ENCODE results near the gene SHE.

SHE gene

GRCh38 chr1:154503898-154504297 lies 1.7 kb upstream of the SHE start:
- TF ChIP-seq POLR2A (IDR thresholded peaks at IDR 0.05; ENCODE audit: low read depth, low read length) (no peak), POLR2AphosphoS5 (IDR thresholded peaks at IDR 0.05; ENCODE audit: low read depth, low read length) (no peak), TAF1 (IDR thresholded peaks at IDR 0.05; ENCODE audit: borderline replicate concordance, low read depth, low read length) (no peak)
- no peak for DNase-seq (ENCODE audit: insufficient read length)
- FAIRE-seq = no peak

DNA sequence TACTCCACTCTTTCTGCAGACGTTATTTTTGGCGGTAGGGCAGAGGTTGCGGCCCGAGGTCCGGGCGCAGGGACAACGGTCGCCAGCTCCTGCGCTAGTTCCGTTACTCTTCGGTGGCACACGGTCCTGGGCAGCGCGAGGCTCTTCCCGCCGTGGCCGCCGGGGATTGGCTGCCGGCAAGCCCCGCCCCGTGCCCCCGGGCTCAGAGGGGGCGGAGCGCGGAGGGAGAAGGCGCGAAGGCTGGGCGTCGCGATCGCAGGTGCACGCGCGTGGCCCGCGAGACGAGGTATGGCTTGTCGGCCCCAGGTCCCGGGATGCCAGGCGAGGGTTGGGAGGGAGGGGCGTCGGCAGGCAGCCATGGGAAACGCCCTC lies 518 bp upstream of the SHE start:
- DNase-seq (ENCODE audit: insufficient read length) (no peak), FAIRE-seq (no peak)
- TF ChIP-seq TAF1 (IDR thresholded peaks at IDR 0.05; ENCODE audit: borderline replicate concordance, low read depth, low read length) = no peak
- no peak for TF ChIP-seq POLR2A (IDR thresholded peaks at IDR 0.05; ENCODE audit: low read depth, low read length)
- no peak for TF ChIP-seq POLR2AphosphoS5 (IDR thresholded peaks at IDR 0.05; ENCODE audit: low read depth, low read length)

DNA sequence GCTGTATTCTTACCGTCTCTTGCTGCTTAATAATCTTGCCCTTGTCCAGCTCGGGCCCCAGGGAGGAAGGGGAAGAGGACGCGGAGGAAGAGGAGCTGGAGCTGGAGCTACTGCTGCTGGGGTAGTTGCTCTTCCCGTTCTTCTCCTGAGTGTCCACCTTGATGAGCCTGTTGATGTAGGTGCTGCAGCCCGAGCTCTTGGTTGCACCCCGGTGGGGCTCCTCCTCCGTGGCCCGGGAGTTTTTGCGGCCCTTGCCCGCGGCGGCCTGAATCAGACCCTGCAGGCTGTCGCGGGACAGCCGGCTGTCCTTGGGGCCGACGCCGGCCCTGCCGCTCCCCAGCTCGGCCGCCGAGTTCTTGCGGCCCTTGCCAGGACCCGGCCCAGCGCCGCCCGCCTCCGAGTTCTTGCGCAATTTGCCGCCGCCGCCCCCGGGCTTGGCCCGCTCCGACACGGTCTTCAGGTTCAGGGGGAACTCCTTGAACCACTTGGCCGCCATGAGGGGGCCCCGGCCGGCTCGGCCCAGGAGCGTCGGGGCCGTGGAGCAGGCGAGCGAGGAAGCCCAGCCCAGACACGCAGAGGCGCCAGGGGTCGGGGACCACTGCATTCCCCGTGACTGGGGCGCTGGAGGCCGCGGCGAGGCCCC lies 668 bp downstream of the SHE start:
- no peak for DNase-seq (ENCODE audit: insufficient read length)
- no peak for TF ChIP-seq POLR2A (IDR thresholded peaks at IDR 0.05; ENCODE audit: low read depth, low read length)
- no peak for TF ChIP-seq POLR2AphosphoS5 (IDR thresholded peaks at IDR 0.05; ENCODE audit: low read depth, low read length)
- TF ChIP-seq TAF1 (IDR thresholded peaks at IDR 0.05; ENCODE audit: borderline replicate concordance, low read depth, low read length) = no peak
- FAIRE-seq = no peak

GRCh38 chr1:154500533-154500932 lies 1.7 kb downstream of the SHE start:
- FAIRE-seq (no peak), DNase-seq (ENCODE audit: insufficient read length) (no peak)
- no peak for TF ChIP-seq POLR2AphosphoS5 (IDR thresholded peaks at IDR 0.05; ENCODE audit: low read depth, low read length)
- no peak for TF ChIP-seq TAF1 (IDR thresholded peaks at IDR 0.05; ENCODE audit: borderline replicate concordance, low read depth, low read length)
- no peak for TF ChIP-seq POLR2A (IDR thresholded peaks at IDR 0.05; ENCODE audit: low read depth, low read length)

DNA sequence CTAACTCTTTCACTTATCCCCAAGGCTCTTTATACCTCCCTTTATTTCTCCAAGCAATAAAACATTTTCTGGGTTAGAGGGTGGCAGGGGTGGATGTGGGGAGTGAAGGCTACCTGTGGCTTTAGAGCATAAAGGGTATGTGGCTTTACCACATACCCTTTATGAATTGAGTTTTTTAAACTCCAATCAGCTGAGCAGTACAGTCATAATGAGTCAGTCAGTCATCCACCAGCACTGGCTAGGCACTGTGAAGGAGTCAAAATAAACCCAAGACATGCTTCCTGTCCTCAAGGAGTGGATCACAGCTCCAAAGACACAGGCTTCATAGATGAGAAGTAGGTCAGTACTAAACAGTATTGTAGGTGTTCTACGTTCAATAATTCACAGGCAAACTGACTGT lies 2.8 kb downstream of the SHE start:
- TF ChIP-seq POLR2AphosphoS5 (IDR thresholded peaks at IDR 0.05; ENCODE audit: low read depth, low read length) (no peak), POLR2A (IDR thresholded peaks at IDR 0.05; ENCODE audit: low read depth, low read length) (no peak), TAF1 (IDR thresholded peaks at IDR 0.05; ENCODE audit: borderline replicate concordance, low read depth, low read length) (no peak)
- DNase-seq (ENCODE audit: insufficient read length) = no peak
- peak; percentile 42 for FAIRE-seq

DNA sequence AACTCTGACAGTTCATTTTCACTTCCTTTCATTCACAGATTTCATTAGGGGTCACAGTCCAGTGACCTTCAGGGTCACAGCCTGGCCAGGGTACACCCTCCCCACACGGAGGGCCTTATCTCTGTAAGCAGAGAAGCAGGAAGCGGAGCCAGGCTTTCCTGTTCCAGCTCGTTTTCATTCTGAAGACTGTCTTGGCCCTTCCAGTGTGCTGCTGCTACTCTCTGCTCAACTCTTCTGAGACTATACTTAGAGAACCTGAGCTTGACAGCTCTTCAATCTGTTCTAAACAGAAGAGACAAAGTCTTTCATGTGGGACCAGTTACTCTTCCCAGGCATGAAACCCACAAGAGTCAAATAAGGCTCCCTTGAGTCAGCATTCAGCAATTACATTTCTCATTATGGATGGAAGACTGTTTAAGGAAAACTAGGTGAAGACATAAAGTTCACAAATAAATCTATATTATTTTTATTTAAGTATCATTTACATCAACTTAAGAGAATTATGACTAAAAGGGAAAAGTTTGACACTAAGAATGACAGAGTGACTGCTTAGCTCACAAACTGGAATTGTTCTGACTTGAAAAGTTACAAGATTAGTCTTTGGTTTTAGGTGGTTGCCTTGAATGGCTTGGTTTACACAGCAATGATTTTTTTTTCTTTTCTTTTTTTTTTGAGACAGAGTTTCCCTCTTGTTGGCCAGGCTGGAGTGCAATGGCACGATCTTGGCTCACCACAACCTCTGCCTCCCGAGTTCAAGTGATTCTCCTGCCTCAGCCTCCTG lies 5.0 kb downstream of the SHE start:
- TF ChIP-seq POLR2AphosphoS5 (IDR thresholded peaks at IDR 0.05; ENCODE audit: low read depth, low read length) (no peak), POLR2A (IDR thresholded peaks at IDR 0.05; ENCODE audit: low read depth, low read length) (no peak), TAF1 (IDR thresholded peaks at IDR 0.05; ENCODE audit: borderline replicate concordance, low read depth, low read length) (no peak)
- peak; percentile 85 for FAIRE-seq
- no peak for DNase-seq (ENCODE audit: insufficient read length)

GRCh38 chr1:154496383-154496782 lies 5.8 kb downstream of the SHE start:
- DNase-seq (ENCODE audit: insufficient read length) = no peak
- TF ChIP-seq POLR2AphosphoS5 (IDR thresholded peaks at IDR 0.05; ENCODE audit: low read depth, low read length) = no peak
- TF ChIP-seq TAF1 (IDR thresholded peaks at IDR 0.05; ENCODE audit: borderline replicate concordance, low read depth, low read length) = no peak
- TF ChIP-seq POLR2A (IDR thresholded peaks at IDR 0.05; ENCODE audit: low read depth, low read length) = no peak
- FAIRE-seq = no peak

DNA sequence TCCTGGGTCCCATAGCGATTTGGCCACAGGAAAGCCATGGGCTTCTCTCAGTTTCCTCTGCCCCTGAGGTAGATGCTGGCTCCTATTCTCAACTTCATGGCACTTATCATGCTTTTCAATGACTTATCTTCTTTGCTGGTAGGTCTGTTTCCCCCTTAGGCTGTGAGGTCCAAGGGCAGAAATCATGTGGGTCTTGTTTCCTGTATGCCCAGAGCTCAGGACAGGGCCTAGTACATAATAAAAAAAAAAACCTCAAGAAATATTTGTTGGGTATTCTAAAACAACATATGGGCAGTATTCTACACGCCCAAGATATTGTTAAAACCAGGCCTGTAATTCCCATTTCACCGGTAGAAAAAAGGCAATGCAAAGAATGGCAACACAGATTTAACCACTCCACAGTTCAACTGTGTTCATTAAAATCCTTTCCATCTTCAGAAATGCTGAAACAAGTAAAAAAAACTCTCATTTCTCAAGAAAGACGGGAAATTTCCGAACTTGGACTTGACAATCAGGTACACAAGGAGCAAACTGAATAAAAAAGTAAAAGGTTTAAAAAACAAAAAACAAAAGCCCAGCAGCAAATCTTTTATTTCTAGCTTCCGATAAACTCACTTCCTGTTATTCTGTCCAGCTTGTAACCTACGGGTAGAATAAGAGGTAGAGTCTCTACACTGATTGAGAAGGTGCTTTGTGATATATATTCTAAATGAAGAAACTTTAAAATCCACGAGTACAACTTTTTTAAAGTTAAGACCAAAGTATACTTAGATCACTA lies 6.5 kb downstream of the SHE start:
- FAIRE-seq = no peak
- no peak for TF ChIP-seq TAF1 (IDR thresholded peaks at IDR 0.05; ENCODE audit: borderline replicate concordance, low read depth, low read length)
- no peak for TF ChIP-seq POLR2AphosphoS5 (IDR thresholded peaks at IDR 0.05; ENCODE audit: low read depth, low read length)
- TF ChIP-seq POLR2A (IDR thresholded peaks at IDR 0.05; ENCODE audit: low read depth, low read length) = no peak

DNA sequence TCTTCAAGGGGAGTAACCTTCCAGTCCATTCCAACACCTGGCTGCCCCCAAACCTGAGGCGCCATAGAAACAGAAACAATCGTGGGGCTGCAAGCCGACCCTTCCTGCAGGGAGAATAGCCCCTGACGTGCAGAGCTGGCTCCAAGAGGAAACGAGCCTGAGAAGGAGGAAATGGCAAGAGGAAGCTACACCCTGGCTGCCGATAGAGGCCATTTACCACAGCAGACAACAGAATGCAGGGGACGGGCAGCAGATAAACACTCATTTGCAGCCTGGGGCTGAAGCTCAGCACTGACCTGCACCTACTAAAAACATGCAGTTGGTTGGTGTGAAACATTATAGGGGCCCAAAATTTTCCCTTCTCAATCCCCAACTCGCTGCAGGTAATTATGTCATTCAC lies 8.9 kb downstream of the SHE start:
- no peak for TF ChIP-seq POLR2AphosphoS5 (IDR thresholded peaks at IDR 0.05; ENCODE audit: low read depth, low read length)
- TF ChIP-seq TAF1 (IDR thresholded peaks at IDR 0.05; ENCODE audit: borderline replicate concordance, low read depth, low read length) = no peak
- no peak for TF ChIP-seq POLR2A (IDR thresholded peaks at IDR 0.05; ENCODE audit: low read depth, low read length)
- DNase-seq (ENCODE audit: insufficient read length) (no peak), FAIRE-seq (peak; percentile 91)

More for the DNA sequence above, 6.5 kb downstream of the SHE start:
- no peak for DNase-seq (ENCODE audit: insufficient read length)

DNA sequence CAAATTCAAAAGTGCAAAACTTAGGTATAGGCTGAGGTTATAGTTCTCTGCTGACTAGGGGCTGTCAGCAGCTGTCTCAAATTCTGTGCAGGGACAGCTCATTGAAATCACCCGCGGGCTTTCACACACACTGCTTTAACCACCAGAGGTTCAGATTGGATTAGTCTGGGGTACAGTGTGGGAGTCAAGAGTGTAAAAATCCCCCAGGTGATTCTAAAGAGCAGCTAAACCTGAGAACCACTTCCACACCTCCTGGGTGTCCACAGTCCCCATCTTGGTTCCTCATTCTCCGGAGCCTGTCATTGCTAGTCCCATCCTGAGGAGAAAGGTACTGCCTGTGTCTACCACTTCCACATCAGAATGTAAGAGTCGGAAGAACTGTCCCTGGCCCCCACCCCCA lies 10.1 kb downstream of the SHE start:
- DNase-seq (ENCODE audit: insufficient read length) (no peak), FAIRE-seq (peak; percentile 30)
- TF ChIP-seq POLR2AphosphoS5 (IDR thresholded peaks at IDR 0.05; ENCODE audit: low read depth, low read length) = no peak
- TF ChIP-seq TAF1 (IDR thresholded peaks at IDR 0.05; ENCODE audit: borderline replicate concordance, low read depth, low read length) = no peak
- TF ChIP-seq POLR2A (IDR thresholded peaks at IDR 0.05; ENCODE audit: low read depth, low read length) = no peak

DNA sequence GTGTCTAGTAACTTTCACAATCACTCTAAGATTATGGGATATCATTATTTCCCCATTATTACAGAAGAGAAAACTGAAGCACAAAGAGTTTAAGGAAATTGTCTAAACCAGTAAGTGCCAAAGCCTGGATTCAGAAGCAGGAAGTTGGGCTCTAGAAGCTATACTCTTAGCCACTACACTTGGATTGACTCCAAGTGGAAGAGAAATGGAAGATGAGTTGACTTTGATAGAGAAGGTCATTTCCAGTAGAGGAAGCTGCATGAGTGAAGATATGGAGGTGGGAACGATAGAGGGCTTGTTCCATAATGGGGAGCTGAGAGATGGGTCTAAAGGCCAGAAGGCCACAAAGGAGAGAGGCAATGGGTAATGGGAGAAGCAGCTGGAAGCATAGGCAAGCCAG lies 11.9 kb downstream of the SHE start:
- DNase-seq (ENCODE audit: insufficient read length) = no peak
- no peak for FAIRE-seq
- TF ChIP-seq TAF1 (IDR thresholded peaks at IDR 0.05; ENCODE audit: borderline replicate concordance, low read depth, low read length) (no peak), POLR2A (IDR thresholded peaks at IDR 0.05; ENCODE audit: low read depth, low read length) (no peak), POLR2AphosphoS5 (IDR thresholded peaks at IDR 0.05; ENCODE audit: low read depth, low read length) (no peak)
